GM12892 (cell line): ENCODE data around the gene GPR32.
"Not testable (repeated sequence)": the region's sequence is repeated elsewhere in the genome, so short reads cannot be mapped to it uniquely, and the experiment has no call there.

Experiments
- DNase-seq: peaks from one replicate; pipeline ENCODE4 v3.0.0; 2011; ENCODE audit not compliant: insufficient read length
- FAIRE-seq: peaks from 2 replicates; lab custom pipeline; 2011; peaks lifted over from hg19 to GRCh38; lab: Jason Lieb, UNC
- POLR2A ChIP-seq: IDR thresholded peaks from 2 replicates; pipeline ENCODE4 v1.6.1; 2011; ENCODE audit warnings: low read depth, low read length, control low read depth
- POLR2AphosphoS5 ChIP-seq: IDR thresholded peaks from 2 replicates; pipeline ENCODE4 v1.6.1; 2011; ENCODE audit warnings: low read depth, low read length, control low read depth
- TAF1 ChIP-seq: IDR thresholded peaks from 2 replicates; pipeline ENCODE4 v1.6.1; 2011; ENCODE audit warnings: low read depth, mild to moderate bottlenecking, control low read depth, low read length, borderline replicate concordance

The GPR32 gene

GRCh38 chr19:50759886-50760285 is 10.4 kb upstream of the GPR32 start:
- FAIRE-seq, result no peak
- TF ChIP-seq POLR2AphosphoS5 (no peak), TAF1 (no peak), POLR2A (no peak)
- DNase-seq, result no peak

- not testable (repeated sequence) for FAIRE-seq, DNase-seq
Measured at GRCh38 chr19:50761501-50761900, 8.8 kb upstream of the GPR32 start.

- DNase-seq, FAIRE-seq: not testable (repeated sequence)
Measured at GRCh38 chr19:50763521-50763920, 6.7 kb upstream of the GPR32 start.

- TF ChIP-seq POLR2A, result no peak
- DNase-seq (no peak), FAIRE-seq (no peak)
Measured at GRCh38 chr19:50764409-50764808, 5.9 kb upstream of the GPR32 start.

- DNase-seq, FAIRE-seq: not testable (repeated sequence)
Measured at GRCh38 chr19:50766746-50767145, 3.5 kb upstream of the GPR32 start.

DNA sequence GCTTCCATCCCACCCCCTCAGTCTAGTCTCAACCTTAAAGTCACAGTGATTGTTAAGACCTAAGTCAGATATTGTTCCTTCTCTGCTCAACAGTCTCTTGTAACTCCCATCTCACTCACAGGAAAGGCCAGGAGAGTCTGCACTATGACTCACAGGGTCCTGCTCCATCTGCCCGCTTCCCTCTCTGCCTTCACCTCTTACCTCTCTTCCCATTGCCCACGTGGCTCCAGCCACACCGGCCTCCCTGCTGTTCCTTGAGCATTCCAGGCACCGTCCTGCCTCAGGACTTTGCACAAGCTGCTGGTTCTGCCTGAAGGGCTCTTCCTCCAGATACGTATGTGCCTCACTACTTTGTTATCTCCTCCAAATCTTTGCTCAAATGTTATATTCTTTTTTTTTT is 3.0 kb upstream of the GPR32 start:
- FAIRE-seq, DNase-seq: not testable (repeated sequence)

DNA sequence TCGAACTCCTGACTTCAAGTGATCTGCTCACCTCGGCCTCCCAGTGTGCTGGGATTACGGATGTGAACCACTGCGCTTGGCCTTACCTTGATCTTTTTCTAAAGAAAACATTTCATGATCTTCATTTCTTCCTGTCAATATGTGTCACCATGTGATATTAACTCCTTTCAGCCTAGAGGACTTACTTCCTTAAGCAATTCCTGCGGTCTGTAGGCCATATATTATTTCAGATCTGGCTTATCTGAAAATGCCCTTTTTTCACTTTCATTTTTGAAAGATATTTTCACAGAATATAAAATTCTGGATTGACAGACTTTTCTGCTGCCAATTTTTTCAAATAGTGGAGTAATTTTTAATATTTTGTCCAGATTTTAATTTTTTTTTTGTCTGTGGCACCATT is 2.0 kb upstream of the GPR32 start:
- FAIRE-seq (no peak), DNase-seq (no peak)
- no peak for TF ChIP-seq POLR2AphosphoS5
- TF ChIP-seq POLR2A, result no peak
- no peak for TF ChIP-seq TAF1

DNA sequence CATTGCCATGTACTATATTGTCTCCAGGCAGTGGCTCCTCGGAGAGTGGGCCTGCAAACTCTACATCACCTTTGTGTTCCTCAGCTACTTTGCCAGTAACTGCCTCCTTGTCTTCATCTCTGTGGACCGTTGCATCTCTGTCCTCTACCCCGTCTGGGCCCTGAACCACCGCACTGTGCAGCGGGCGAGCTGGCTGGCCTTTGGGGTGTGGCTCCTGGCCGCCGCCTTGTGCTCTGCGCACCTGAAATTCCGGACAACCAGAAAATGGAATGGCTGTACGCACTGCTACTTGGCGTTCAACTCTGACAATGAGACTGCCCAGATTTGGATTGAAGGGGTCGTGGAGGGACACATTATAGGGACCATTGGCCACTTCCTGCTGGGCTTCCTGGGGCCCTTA is 624 bp downstream of the GPR32 start:
- TF ChIP-seq TAF1, result no peak
- TF ChIP-seq POLR2A, result no peak
- no peak for TF ChIP-seq POLR2AphosphoS5
- FAIRE-seq, result no peak
- DNase-seq, result no peak

GRCh38 chr19:50772476-50772875 is 2.2 kb downstream of the GPR32 start:
- FAIRE-seq (no peak), DNase-seq (no peak)
- TF ChIP-seq POLR2A, result no peak
- no peak for TF ChIP-seq POLR2AphosphoS5
- no peak for TF ChIP-seq TAF1

DNA sequence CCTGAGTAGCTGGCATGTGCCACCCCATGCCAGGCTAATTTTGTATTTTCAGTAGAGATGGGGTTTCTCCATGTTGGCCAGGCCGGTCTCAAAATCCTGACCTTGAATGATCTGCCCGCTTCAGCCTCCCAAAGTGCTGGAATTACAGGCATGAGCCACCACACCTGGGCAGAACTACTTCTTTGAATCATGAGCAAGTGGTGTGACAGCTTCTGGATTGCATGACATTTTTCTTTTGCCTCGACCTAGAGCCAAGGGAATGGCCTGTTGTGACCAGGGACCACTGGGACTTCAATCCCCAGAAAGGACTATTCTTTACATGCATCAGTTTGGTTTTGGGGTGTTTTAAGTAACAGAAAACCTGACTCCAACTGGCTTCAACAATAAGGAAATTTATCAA is 2.6 kb downstream of the GPR32 start:
- DNase-seq, FAIRE-seq: not testable (repeated sequence)

- not testable (repeated sequence) for FAIRE-seq, DNase-seq
Measured at GRCh38 chr19:50773454-50773853, 3.2 kb downstream of the GPR32 start.

DNA sequence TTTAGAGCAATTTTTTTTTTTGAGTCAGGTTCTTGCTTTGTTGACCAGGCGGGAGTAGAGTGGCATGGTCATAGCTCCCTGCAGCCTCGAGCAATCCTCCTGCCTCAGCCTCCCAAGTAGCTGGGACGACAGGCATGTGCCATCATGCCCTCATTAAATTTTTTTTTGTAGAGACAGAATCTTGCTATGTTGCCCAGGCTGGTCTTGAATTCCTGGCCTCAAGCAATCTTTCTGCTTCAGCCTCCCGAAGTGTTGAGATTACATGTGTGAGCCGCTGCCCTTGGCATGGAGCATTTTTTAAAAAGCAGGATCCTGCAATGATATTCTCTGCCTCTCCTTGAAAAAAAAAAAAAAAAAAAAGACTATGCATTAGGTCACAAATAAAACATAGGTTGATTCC is 5.9 kb downstream of the GPR32 start:
- TF ChIP-seq TAF1 (no peak), POLR2AphosphoS5 (no peak), POLR2A (no peak)
- no peak for DNase-seq
- FAIRE-seq, result no peak

DNA sequence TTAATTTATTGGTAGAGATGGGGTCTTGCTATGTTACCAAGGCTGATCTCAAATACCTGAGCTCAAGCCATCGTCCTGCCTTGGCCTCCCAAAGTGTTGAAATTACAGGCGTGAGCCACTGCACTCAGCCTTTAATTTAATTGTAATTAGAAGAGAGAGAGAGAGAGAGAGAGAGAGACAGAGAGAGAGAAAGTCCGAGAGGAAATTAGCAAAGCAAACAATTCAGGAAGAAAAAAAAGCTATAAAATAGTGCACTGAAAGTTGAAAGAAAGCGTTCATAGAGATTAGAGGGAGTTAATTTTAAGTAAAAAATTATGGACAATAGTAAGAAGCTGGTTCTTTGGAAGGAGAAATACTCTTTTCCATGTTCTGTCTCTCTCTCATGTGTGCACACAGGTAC is 7.0 kb downstream of the GPR32 start:
- no peak for FAIRE-seq
- no peak for TF ChIP-seq POLR2AphosphoS5
- no peak for TF ChIP-seq POLR2A
- no peak for TF ChIP-seq TAF1
- no peak for DNase-seq

DNA sequence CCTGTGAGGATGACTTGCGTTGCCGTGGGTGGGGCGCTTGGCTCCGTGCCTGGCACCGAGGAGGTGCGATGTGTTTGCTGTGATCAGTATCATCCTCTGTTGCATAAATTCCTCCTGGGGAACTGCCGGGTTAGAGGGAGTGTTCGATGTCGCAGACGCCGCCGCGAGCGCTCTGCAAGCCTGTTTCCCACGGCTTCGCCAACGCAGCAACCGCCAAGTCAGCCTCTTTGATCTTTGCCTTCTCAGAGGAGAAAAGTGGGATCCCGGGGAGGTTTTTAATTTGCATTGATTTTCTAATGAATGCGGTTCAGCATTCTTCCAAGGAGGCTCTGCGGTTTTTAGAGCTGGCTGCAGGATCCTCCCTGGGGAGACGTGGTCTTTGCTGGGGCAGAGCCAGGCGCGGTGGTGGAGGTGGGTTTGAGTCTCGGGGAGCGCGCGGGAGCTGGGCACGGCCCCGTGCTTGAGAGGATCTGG is 7.6 kb downstream of the GPR32 start:
- no peak for FAIRE-seq
- DNase-seq, result no peak
- TF ChIP-seq POLR2A (no peak), TAF1 (no peak), POLR2AphosphoS5 (no peak)
